GM19099 (cell line): ENCODE results near the gene E2F3.

Experiments used
- POLR2A ChIP-seq: IDR thresholded peaks from 3 replicates; pipeline ENCODE4 v1.6.1; 2011; ENCODE audit warnings: low read depth; ENCODE audit not compliant: insufficient read length; ENCODE audit errors: extremely low read depth

E2F3 gene

GRCh38 chr6:20439558-20439957 lies 37.9 kb downstream of the E2F3 start:
- TF ChIP-seq POLR2A = no peak

DNA sequence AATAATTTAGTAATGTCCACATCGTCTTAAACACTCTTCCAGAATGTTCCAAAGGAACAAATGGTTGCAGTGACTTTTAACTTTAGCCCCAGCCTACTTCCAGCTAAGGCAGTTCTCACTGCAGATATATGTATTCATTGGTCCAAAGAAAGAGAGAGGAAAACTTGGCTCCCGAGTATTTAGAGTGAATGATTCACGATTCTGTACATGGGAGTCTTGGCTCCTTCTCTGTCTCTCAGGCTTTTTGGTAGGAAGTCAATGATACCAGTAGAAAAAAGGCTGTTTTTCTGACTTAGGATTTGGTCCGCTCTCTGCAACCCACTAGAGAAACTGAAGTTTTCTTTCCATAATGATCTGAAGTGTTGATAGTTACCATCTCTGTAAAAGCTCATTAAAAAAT lies 38.6 kb downstream of the E2F3 start:
- TF ChIP-seq POLR2A = no peak

- TF ChIP-seq POLR2A = no peak
These were observed 39.6 kb downstream of the E2F3 start for GRCh38 chr6:20441236-20441635.

- TF ChIP-seq POLR2A = no peak
These were observed 40.2 kb downstream of the E2F3 start for GRCh38 chr6:20441921-20442320.

GRCh38 chr6:20444786-20445271 lies 43.1 kb downstream of the E2F3 start:
- no peak for TF ChIP-seq POLR2A

- no peak for TF ChIP-seq POLR2A
These were observed 45.5 kb downstream of the E2F3 start for GRCh38 chr6:20447157-20447556.

DNA sequence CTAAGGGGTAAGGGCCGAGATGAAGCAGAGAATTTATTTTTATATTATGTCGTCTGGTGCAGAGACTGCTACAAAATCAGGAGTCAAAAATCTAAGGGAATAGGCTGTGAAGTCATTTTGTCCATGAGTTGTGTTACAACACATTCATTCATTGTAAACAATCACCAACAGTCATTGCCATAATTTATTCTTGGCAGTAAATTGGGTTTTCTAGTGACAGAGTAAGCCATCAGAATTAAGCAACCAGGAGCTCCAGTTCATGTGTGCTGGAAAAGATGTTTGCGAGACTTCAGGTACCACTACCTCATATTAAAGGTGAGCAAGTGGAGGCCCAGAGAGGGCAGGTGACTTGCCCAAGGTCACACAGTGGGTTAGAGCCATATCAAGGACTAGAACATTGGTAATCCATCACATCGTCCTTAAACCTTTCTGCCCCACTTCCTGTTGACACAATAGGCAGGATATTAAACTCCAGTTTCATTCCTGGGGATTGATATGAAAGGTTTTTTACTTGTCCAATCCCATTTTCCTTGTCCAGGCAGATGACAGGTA lies 46.0 kb downstream of the E2F3 start:
- no peak for TF ChIP-seq POLR2A

DNA sequence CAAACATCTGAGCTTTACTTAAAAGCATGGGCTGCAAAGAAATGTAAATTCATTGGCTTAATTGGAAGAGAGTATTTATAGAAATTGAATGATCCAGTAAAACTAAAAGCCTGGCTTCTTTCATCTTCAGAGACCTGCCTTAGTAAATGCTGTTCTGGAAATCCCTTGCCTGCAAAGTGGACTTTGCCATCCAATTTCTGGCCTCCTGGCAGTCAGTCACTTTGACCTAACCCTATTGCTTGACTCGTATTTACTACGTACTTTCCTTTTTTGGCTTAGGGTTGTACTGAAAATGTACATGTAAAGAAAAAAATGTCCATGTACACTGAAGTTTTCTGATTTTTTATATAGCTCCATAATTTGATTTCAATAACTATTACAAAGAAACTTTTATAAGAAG lies 47.1 kb downstream of the E2F3 start:
- TF ChIP-seq POLR2A = no peak

GRCh38 chr6:20454204-20454824 lies 52.6 kb downstream of the E2F3 start:
- TF ChIP-seq POLR2A = no peak

- no peak for TF ChIP-seq POLR2A
These were observed 53.7 kb downstream of the E2F3 start for GRCh38 chr6:20455251-20455940.

- TF ChIP-seq POLR2A = no peak
These were observed 56.6 kb downstream of the E2F3 start for GRCh38 chr6:20458027-20458894.

GRCh38 chr6:20459682-20460081 lies 58.0 kb downstream of the E2F3 start:
- TF ChIP-seq POLR2A = no peak

GRCh38 chr6:20461576-20461975 lies 59.9 kb downstream of the E2F3 start:
- no peak for TF ChIP-seq POLR2A

DNA sequence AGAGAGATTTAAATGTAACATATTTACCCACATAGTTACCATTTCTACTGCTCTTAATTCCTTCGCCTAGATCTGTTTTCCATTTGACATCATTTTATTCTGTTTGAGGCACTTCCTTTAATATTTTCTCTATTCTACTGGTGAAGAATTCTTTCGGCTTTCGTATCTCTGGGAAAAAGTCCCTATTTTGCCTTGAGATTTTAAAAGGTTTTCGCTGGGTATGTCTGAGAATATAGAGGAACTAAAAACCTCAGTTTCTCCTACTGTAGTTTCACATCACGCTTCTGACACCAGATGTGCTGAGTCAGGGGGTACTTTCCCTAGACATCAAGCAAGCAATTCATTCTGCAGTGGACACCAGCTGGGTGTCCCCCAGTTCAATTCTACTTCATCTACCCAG lies 61.7 kb downstream of the E2F3 start:
- no peak for TF ChIP-seq POLR2A

- TF ChIP-seq POLR2A = no peak
These were observed 62.4 kb downstream of the E2F3 start for GRCh38 chr6:20464041-20464440.

GRCh38 chr6:20464847-20465246 lies 63.2 kb downstream of the E2F3 start:
- TF ChIP-seq POLR2A = no peak

DNA sequence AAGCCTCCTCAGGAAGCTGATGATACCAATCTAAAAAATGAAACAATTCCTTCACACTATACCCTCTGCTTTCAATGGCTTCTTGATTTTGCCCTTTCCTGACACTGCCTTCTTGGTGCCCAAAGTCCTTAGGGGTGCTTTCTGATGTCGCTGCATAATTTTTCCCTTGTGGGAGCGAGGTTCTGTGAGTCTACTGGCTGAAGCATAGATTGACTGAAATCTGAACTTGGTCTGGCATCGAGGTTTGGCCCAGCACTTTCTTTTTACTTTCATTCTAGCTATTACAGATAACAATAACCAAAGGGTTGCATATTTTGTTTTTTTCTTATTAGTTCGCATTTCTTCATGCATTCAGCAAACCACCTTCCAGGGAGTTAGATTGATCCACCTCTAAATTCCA lies 65.8 kb downstream of the E2F3 start:
- no peak for TF ChIP-seq POLR2A
